ENCODE measurements around the gene SAPCD2. TPM values are rescaled to one million over a fixed set of nuclear protein-coding genes. Genes with fewer than 3 reads are reported as not detected.
A peak's percentile ranks its signal among the peaks of the same experiment; 100 is the strongest.

SAPCD2 gene
- total and polyA plus RNA-seq, 9 of the 15 experiments (the other 6 are each of a cell fraction or from before 2014, with no cell fraction given) = 3.4 to 91.8 (median 18.8) TPM

DNA sequence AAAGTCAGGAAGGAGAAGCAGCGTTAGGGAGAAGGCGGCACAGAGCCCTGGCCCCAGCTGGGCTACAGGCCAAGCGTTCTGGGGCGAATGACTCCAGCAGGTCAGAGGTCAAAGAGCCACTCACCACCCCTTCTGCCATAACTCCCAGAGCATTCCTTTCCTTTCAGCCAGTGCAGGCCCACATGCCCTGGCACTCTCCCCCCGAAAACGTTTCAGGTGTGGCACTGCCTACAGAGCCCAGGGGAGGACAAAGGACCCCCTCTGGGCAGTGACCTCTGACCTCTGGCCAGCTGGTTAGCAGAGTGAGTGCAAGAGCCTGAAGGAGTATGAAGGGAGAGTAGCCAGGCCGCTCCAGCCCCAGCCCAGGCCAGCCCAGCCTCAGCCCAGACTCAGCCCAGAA, 47.2 kb downstream of the SAPCD2 start:
- no peak for FAIRE-seq
- Histone ChIP-seq H3K36me3 (ENCODE audit: control insufficient read depth, insufficient read depth, low read length) (no peaks in the 10 kb centered on the region), H3K4me2 (ENCODE audit: insufficient read depth, low read length) (no peak overlapping the region), H3K27me3 (ENCODE audit: control insufficient read depth in 2 of 2, insufficient read depth in 2 of 2, low read length in 2 of 2) (no peaks in the 10 kb centered on the region), H3K9me1 (ENCODE audit: control insufficient read depth, insufficient read depth, low read length) (no peaks in the 10 kb centered on the region), H3K4me1 (replicated peaks in 1 of 2; ENCODE audit: control insufficient read depth in 2 of 2, insufficient read depth in 2 of 2, low read length in 2 of 2) (peaks cover 8 to 89% of the 10 kb centered on the region in 2 experiments), H3K9me3 (replicated peaks; ENCODE audit: control insufficient read depth, insufficient read depth, low read depth, low read length) (no peaks in the 10 kb centered on the region), H3K9ac (ENCODE audit: insufficient read depth in 1 of 2, low read depth in 2 of 2, low read length in 2 of 2) (peak overlapping the region in 1 of 2 experiments; percentile 58; a peak in 1 of 4 replicates), H3K79me2 (ENCODE audit: control insufficient read depth, insufficient read depth, low read length) (peaks cover 3% of the 10 kb centered on the region; the same call in 1 of the 3 replicates), H3K4me3 (no peak overlapping the region), H4K20me1 (replicated peaks; ENCODE audit: control insufficient read depth, insufficient read depth, low read length) (0 out of 2 replicates have a peak, but pooled peaks cover 5% of the 10 kb centered on the region), H2AFZ (ENCODE audit: low read depth, low read length) (no peak overlapping the region), H3K27ac (ENCODE audit: extremely low read depth, low read depth, low read length) (no peak overlapping the region)
- 55% methylated on average over 7 of the region's 7 CpGs for WGBS (ENCODE audit: insufficient coverage, low coverage, missing lambda C conversion rate)
- TF ChIP-seq, protein P1, sequence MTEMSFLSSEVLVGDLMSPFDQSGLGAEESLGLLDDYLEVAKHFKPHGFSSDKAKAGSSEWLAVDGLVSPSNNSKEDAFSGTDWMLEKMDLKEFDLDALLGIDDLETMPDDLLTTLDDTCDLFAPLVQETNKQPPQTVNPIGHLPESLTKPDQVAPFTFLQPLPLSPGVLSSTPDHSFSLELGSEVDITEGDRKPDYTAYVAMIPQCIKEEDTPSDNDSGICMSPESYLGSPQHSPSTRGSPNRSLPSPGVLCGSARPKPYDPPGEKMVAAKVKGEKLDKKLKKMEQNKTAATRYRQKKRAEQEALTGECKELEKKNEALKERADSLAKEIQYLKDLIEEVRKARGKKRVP (CRISPR knock-in tag; IDR thresholded peaks at IDR 0.05) = no peak
- TF ChIP-seq SMAD3 (CRISPR knock-in tag; conservative IDR thresholded peaks at IDR 0.05) (no peak), TEAD4 (IDR thresholded peaks at IDR 0.05; ENCODE audit: low read length) (no peak), TEAD4 (CRISPR knock-in tag; IDR thresholded peaks at IDR 0.05; ENCODE audit: borderline replicate concordance) (no peak), ZNF696 (CRISPR knock-in tag; conservative IDR thresholded peaks at IDR 0.05) (no peak), LEF1 (IDR thresholded peaks at IDR 0.05) (no peak), NR2C1 (IDR thresholded peaks at IDR 0.05) (peak; percentile 95), NR2C1 (tag; IDR thresholded peaks at IDR 0.05) (peak; percentile 95), SRSF1 (IDR thresholded peaks at IDR 0.05; ENCODE audit: low read depth, low read length) (no peak), TBL1XR1 (IDR thresholded peaks at IDR 0.05; ENCODE audit: low read length in 2 of 2) (no peak), STAT5B (CRISPR knock-in tag; IDR thresholded peaks at IDR 0.05) (no peak), PHF20 (IDR thresholded peaks at IDR 0.05; ENCODE audit: partially characterized antibody) (no peak), DACH1 (IDR thresholded peaks at IDR 0.05; ENCODE audit: partially characterized antibody) (peak; percentile 86), NFIC (IDR thresholded peaks at IDR 0.05) (peak; percentile 39; the same call in 1 of the 2 replicates), NR2C2 (CRISPR knock-in tag; IDR thresholded peaks at IDR 0.05) (peak; percentile 88), NR2C2 (tag; IDR thresholded peaks at IDR 0.05) (peak; percentile 77; the same call in 1 of the 2 replicates)
- TF ChIP-seq, protein P2, sequence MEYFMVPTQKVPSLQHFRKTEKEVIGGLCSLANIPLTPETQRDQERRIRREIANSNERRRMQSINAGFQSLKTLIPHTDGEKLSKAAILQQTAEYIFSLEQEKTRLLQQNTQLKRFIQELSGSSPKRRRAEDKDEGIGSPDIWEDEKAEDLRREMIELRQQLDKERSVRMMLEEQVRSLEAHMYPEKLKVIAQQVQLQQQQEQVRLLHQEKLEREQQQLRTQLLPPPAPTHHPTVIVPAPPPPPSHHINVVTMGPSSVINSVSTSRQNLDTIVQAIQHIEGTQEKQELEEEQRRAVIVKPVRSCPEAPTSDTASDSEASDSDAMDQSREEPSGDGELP (CRISPR knock-in tag; IDR thresholded peaks at IDR 0.05; ENCODE audit: borderline replicate concordance) = peak; percentile 95
- TF ChIP-seq, protein P3, sequence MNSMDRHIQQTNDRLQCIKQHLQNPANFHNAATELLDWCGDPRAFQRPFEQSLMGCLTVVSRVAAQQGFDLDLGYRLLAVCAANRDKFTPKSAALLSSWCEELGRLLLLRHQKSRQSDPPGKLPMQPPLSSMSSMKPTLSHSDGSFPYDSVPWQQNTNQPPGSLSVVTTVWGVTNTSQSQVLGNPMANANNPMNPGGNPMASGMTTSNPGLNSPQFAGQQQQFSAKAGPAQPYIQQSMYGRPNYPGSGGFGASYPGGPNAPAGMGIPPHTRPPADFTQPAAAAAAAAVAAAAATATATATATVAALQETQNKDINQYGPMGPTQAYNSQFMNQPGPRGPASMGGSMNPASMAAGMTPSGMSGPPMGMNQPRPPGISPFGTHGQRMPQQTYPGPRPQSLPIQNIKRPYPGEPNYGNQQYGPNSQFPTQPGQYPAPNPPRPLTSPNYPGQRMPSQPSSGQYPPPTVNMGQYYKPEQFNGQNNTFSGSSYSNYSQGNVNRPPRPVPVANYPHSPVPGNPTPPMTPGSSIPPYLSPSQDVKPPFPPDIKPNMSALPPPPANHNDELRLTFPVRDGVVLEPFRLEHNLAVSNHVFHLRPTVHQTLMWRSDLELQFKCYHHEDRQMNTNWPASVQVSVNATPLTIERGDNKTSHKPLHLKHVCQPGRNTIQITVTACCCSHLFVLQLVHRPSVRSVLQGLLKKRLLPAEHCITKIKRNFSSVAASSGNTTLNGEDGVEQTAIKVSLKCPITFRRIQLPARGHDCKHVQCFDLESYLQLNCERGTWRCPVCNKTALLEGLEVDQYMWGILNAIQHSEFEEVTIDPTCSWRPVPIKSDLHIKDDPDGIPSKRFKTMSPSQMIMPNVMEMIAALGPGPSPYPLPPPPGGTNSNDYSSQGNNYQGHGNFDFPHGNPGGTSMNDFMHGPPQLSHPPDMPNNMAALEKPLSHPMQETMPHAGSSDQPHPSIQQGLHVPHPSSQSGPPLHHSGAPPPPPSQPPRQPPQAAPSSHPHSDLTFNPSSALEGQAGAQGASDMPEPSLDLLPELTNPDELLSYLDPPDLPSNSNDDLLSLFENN (IDR thresholded peaks at IDR 0.05; ENCODE audit: low read depth in 2 of 2, low read length in 2 of 2) = no peak
- TF ChIP-seq, protein P4, sequence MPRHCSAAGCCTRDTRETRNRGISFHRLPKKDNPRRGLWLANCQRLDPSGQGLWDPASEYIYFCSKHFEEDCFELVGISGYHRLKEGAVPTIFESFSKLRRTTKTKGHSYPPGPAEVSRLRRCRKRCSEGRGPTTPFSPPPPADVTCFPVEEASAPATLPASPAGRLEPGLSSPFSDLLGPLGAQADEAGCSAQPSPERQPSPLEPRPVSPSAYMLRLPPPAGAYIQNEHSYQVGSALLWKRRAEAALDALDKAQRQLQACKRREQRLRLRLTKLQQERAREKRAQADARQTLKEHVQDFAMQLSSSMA (CRISPR knock-in tag; IDR thresholded peaks at IDR 0.05) = no peak
- intact Hi-C loops (cut with micrococcal nuclease) = no loop called here
- ChIA-PET POLR2A (interaction anchor here (1.1 kb wide), 1 partner anchor 183 kb away, joined by 3 read pairs; no protein-coding TSS in a partner anchor), CTCF (ENCODE audit: low intra/inter-chr PET ratio) (no interaction called here)
- no TSS peak for BruUV-seq (replicated peaks)
- no peak for DNase-seq (ENCODE audit: extremely low read depth in 1 of 4, low spot score in 3 of 4)
- in situ Hi-C loops (cut with MboI) = no loop called here
- no peak for ATAC-seq

All from K562 (cell line).